Activated T-cell treated with anti-CD3 and anti-CD28 coated beads, Interleukin-2, amount 50 U/mL, for 4 hours (primary cell): Measurements from ENCODE around the gene ITIH6. TPM values are rescaled to one million over a fixed set of nuclear protein-coding genes. Genes with fewer than 3 reads are reported as not detected.
"Not testable (repeated sequence)": the region's sequence is repeated elsewhere in the genome, so short reads cannot be mapped to it uniquely, and the experiment has no call there.

Experiments
- ATAC-seq, 2 donors: fragments of 200-7000 bp; cut with Tn5 transposase; one replicate each; pipeline ENCODE4 v1.10.0; 2021
- DNase-seq: peaks from one replicate; pipeline ENCODE4 v3.0.0-alpha.2; 2020
- H3K27me3 Mint-ChIP-seq: one replicate; pipeline ENCODE4 v1.8.0; 2021; ENCODE audit warnings: low read depth, mixed read lengths
- H3K36me3 Mint-ChIP-seq: one replicate; pipeline ENCODE4 v1.8.0; 2022; ENCODE audit warnings: mixed read lengths; ENCODE audit not compliant: insufficient read depth
- H3K4me1 Mint-ChIP-seq: one replicate; pipeline ENCODE4 v1.8.0; 2021; ENCODE audit warnings: low read depth, mixed read lengths
- H3K4me3 Mint-ChIP-seq: one replicate; pipeline ENCODE4 v1.8.0; 2021; ENCODE audit warnings: mild to moderate bottlenecking, moderate library complexity, mixed read lengths
- H3K9me3 Mint-ChIP-seq: one replicate; pipeline ENCODE4 v1.8.0; 2021; ENCODE audit warnings: mixed read lengths
- total RNA-seq, 3 donors: library from RNA; stranded (reverse); gene quantifications; one replicate each; pipeline ENCODE4 v1.2.1, GENCODE V29; 2021

ITIH6 gene, protein sequence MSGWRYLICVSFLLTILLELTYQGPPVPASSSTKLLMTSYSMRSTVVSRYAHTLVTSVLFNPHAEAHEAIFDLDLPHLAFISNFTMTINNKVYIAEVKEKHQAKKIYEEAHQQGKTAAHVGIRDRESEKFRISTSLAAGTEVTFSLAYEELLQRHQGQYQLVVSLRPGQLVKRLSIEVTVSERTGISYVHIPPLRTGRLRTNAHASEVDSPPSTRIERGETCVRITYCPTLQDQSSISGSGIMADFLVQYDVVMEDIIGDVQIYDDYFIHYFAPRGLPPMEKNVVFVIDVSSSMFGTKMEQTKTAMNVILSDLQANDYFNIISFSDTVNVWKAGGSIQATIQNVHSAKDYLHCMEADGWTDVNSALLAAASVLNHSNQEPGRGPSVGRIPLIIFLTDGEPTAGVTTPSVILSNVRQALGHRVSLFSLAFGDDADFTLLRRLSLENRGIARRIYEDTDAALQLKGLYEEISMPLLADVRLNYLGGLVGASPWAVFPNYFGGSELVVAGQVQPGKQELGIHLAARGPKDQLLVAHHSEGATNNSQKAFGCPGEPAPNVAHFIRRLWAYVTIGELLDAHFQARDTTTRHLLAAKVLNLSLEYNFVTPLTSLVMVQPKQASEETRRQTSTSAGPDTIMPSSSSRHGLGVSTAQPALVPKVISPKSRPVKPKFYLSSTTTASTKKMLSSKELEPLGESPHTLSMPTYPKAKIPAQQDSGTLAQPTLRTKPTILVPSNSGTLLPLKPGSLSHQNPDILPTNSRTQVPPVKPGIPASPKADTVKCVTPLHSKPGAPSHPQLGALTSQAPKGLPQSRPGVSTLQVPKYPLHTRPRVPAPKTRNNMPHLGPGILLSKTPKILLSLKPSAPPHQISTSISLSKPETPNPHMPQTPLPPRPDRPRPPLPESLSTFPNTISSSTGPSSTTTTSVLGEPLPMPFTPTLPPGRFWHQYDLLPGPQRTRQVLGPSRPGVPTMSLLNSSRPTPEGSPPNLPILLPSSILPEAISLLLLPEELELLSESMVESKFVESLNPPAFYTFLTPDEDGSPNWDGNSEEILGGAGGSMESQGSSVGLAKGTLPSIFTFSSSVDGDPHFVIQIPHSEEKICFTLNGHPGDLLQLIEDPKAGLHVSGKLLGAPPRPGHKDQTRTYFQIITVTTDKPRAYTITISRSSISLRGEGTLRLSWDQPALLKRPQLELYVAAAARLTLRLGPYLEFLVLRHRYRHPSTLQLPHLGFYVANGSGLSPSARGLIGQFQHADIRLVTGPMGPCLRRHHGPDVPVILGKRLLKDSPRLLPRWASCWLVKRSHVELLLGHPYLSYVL
- not detected for total RNA-seq

DNA sequence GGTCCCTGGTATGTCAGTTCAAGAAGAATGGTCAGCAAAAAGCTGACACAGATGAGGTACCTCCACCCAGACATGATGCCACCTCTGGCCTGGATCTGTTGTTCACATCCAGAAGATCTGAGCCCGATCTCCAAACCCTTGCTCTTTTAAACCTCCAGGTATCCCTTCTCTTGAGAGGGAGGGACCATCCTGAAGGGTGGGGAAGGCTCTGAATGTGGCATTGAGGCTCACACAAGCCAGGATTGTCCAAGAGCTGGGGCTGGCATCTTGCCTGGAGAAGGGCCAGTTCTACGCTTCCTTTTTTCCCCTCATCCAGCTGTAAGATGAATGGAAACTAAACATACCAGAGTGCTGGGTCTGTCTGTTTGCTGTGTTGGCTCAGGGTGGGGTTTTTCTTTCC, at the start of gene ITIH6:
Gene ITIH6, minus strand, starts transcription at position 119 of the 400 bp plus-strand sequence. Its CDS starts 45 bp downstream, at position 74.
- Mint-ChIP-seq H3K36me3 (no peaks in the 10 kb centered on the region), H3K4me1 (no peaks in the 10 kb centered on the region), H3K9me3 (no peaks in the 10 kb centered on the region), H3K4me3 (no peak within 1 kb of the TSS), H3K27me3 (no peaks in the 10 kb centered on the region)
- no peak for DNase-seq
- no peak for ATAC-seq

DNA sequence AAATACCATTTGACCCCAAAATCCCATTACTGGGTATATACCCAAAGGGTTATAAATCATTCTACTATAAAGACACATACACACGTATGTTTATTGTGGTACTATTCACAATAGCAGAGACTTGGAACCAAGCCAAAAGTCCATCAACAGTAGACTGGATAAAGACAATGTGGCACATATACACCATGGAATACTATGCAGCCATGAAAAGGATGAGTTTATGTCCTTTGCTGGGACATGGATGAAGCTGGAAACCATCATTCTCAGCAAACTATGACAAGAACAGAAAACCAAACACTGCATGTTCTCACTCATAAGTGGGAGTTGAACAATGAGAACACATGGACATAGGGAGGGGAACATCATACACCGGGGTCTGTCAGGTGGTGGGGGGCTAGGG, 49.6 kb upstream of the ITIH6 start:
- not testable (repeated sequence) for ATAC-seq, H3K4me1 Mint-ChIP-seq, DNase-seq, H3K36me3 Mint-ChIP-seq, H3K9me3 Mint-ChIP-seq, H3K27me3 Mint-ChIP-seq, H3K4me3 Mint-ChIP-seq

GRCh38 chrX:54843050-54843449, 45.0 kb upstream of the ITIH6 start:
- DNase-seq (no peak), ATAC-seq (no peak)
- Mint-ChIP-seq H3K27me3 (peaks cover 7% of the 10 kb centered on the region), H3K4me1 (no peaks in the 10 kb centered on the region), H3K9me3 (no peaks in the 10 kb centered on the region), H3K36me3 (no peaks in the 10 kb centered on the region), H3K4me3 (no peak overlapping the region)

GRCh38 chrX:54842607-54843006, 44.6 kb upstream of the ITIH6 start:
- Mint-ChIP-seq H3K27me3 (peaks cover 7% of the 10 kb centered on the region), H3K4me1 (no peaks in the 10 kb centered on the region), H3K36me3 (no peaks in the 10 kb centered on the region), H3K4me3 (no peak overlapping the region), H3K9me3 (no peaks in the 10 kb centered on the region)
- no peak for DNase-seq
- no peak for ATAC-seq

DNA sequence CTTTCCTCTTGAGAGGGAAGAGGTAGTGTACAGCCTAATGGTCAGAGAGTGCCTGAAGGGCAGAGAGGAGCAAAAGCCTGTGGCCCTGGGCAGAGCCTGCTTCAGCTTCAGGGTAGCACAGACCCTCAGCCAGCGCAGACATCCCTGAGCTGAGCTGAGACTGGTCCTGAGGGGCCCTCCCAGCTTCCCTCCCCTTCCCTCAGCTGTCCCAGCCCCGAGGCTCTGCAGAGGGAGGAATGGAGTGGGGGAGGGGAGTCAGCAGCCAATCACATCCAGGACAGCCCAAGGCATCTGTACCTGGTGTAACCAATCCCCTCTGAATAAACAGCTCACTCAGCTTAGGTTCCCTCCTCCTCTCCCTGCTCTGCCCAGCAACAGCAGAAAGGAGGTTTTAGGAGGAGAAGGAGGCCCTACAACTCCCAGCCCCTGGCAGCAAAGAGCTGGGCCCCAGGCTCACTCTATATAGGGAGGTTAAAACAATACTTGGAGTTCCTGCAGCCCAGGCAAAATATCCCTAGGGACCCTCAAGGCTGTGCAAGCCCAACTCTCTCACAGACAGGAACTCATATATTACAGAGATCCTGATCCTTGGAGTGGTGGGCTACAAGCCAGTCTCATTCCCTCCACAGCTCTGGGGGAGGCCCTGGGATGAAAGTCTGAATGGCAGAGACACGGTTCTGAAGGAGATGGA, 43.3 kb upstream of the ITIH6 start:
- H3K4me1 Mint-ChIP-seq, H3K36me3 Mint-ChIP-seq, H3K9me3 Mint-ChIP-seq, H3K27me3 Mint-ChIP-seq, H3K4me3 Mint-ChIP-seq, ATAC-seq, DNase-seq: not testable (repeated sequence)

- no peaks in the 10 kb centered on the region for H3K36me3 Mint-ChIP-seq
These were observed 40.5 kb upstream of the ITIH6 start for GRCh38 chrX:54838583-54838982.

GRCh38 chrX:54826598-54826997, 28.5 kb upstream of the ITIH6 start:
- Mint-ChIP-seq H3K27me3 (no peaks in the 10 kb centered on the region), H3K36me3 (no peaks in the 10 kb centered on the region), H3K4me1 (peaks cover 2% of the 10 kb centered on the region), H3K4me3 (no peak overlapping the region), H3K9me3 (no peaks in the 10 kb centered on the region)
- no peak for ATAC-seq
- no peak for DNase-seq

More at GRCh38 chrX:54838583-54838982, 40.5 kb upstream of the ITIH6 start:
- ATAC-seq: no peak
- Mint-ChIP-seq H3K27me3 (peaks cover 9% of the 10 kb centered on the region), H3K4me1 (no peaks in the 10 kb centered on the region), H3K4me3 (no peak overlapping the region), H3K9me3 (no peaks in the 10 kb centered on the region)
- DNase-seq: no peak

DNA sequence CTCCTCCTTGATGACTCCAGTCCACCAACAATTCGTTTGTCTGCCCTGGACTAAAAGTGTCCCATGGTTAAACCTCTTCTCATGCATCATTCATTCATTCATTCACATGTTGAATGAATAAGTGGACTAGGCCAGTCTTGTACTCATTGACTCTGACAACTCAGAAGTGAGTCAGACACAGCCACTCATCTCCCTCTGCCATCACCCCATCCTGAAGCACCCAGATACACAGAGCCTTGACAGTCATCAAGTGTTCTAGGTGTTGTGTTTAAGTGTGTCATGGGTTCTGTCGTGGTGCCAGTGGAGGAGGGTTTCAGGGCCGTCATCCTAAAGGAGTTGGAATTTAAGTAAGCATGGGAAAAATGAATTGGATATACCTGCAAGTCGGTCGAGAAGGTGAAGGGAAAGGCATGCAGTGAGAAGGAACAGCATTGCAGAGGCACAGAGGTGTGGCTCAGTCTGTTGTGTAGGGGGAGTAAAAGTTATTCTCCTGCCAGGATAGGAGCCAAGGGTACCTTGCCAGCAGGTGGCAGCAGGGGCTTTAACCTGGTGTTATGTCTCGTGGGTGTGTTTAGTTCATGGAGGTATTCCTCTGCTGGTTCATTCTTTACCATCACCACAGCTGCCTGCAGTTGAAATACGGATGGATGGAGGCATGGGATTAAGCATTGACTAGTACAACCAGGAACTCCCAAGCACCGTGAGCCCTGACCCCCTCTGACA, 27.8 kb upstream of the ITIH6 start:
- ATAC-seq (no peak), DNase-seq (peak; percentile 12)
- H3K27me3 Mint-ChIP-seq: no peaks in the 10 kb centered on the region
- no peaks in the 10 kb centered on the region for H3K36me3 Mint-ChIP-seq
- no peak overlapping the region for H3K4me3 Mint-ChIP-seq
- no peaks in the 10 kb centered on the region for H3K9me3 Mint-ChIP-seq
- peaks cover 2% of the 10 kb centered on the region for H3K4me1 Mint-ChIP-seq

- no peaks in the 10 kb centered on the region for H3K27me3 Mint-ChIP-seq
- DNase-seq: no peak
- H3K9me3 Mint-ChIP-seq: no peaks in the 10 kb centered on the region
- no peak overlapping the region for H3K4me3 Mint-ChIP-seq
- no peak for ATAC-seq
- peaks cover 2% of the 10 kb centered on the region for H3K4me1 Mint-ChIP-seq
- H3K36me3 Mint-ChIP-seq: no peaks in the 10 kb centered on the region
These were observed 26.7 kb upstream of the ITIH6 start for GRCh38 chrX:54824722-54825121.

DNA sequence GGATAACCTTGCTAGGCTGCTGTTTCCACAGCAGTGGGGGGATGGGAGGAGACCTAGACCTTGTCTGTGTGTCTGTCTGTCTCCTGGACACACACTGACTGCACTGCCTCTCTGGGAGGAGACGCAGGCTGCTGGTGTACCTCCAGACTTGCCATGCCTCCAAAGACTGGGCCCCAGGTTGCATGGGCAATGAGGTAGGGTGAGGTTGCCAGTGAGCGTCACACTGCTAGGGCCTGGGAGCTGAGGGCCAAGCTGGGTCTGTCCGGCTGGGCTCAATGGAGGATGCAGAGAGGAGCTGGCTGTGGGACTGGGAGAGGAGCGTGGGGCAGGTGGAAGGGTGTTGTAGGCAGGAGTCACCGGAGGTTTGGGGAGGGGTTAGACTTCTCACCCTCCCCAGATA, 26.1 kb upstream of the ITIH6 start:
- Mint-ChIP-seq H3K9me3 (no peaks in the 10 kb centered on the region), H3K27me3 (no peaks in the 10 kb centered on the region), H3K4me1 (peaks cover 2% of the 10 kb centered on the region), H3K36me3 (no peaks in the 10 kb centered on the region), H3K4me3 (no peak overlapping the region)
- no peak for ATAC-seq
- no peak for DNase-seq

- no peak for DNase-seq
- no peaks in the 10 kb centered on the region for H3K27me3 Mint-ChIP-seq
- no peak overlapping the region for H3K4me3 Mint-ChIP-seq
- H3K4me1 Mint-ChIP-seq: peaks cover 2% of the 10 kb centered on the region
- peaks cover 1% of the 10 kb centered on the region for H3K36me3 Mint-ChIP-seq
- no peak for ATAC-seq
- no peaks in the 10 kb centered on the region for H3K9me3 Mint-ChIP-seq
These were observed 23.3 kb upstream of the ITIH6 start for GRCh38 chrX:54821310-54821709.

- DNase-seq (no peak), ATAC-seq (no peak)
- Mint-ChIP-seq H3K36me3 (peaks cover 6% of the 10 kb centered on the region), H3K27me3 (no peaks in the 10 kb centered on the region), H3K4me1 (no peaks in the 10 kb centered on the region), H3K4me3 (no peak overlapping the region), H3K9me3 (no peaks in the 10 kb centered on the region)
These were observed 22.7 kb upstream of the ITIH6 start for GRCh38 chrX:54820737-54821136.

- ATAC-seq (no peak), DNase-seq (no peak)
- H3K9me3 Mint-ChIP-seq: no peaks in the 10 kb centered on the region
- no peaks in the 10 kb centered on the region for H3K4me1 Mint-ChIP-seq
- H3K27me3 Mint-ChIP-seq: no peaks in the 10 kb centered on the region
- H3K4me3 Mint-ChIP-seq: no peak overlapping the region
- H3K36me3 Mint-ChIP-seq: peaks cover 9% of the 10 kb centered on the region
These were observed 21.1 kb upstream of the ITIH6 start for GRCh38 chrX:54819201-54819600.
